CD4-positive, alpha-beta T cell (primary cell): ENCODE results near the gene NKD1. TPM values are rescaled to one million over a fixed set of nuclear protein-coding genes. Genes with fewer than 3 reads are reported as not detected.

Experiments used
- ATAC-seq: fragments of 200-7000 bp; cut with Tn5 transposase; one replicate; pipeline ENCODE4 v1.10.0; 2022; ENCODE audit warnings: mild to moderate bottlenecking; ENCODE audit not compliant: poor library complexity
- CTCF ChIA-PET: fragments of 350-600 bp; sonication (Branson Sonifier 250); formaldehyde crosslinking; loops from one replicate; lab custom pipeline; 2021; ENCODE audit warnings: antibody characterized with exemption, inconsistent platforms; lab: Charles Lee
- POLR2A ChIA-PET: fragments of 350-600 bp; sonication (Branson Sonifier 250); formaldehyde crosslinking; loops from one replicate; lab custom pipeline; 2021; ENCODE audit warnings: antibody characterized with exemption, inconsistent platforms; lab: Charles Lee
- DNase-seq, 14 experiments: peaks; one replicate each; pipeline ENCODE4 v3.0.0-alpha.2; 2013 to 2020; ENCODE audit warnings: mixed read lengths in 2 of 14
- H3K27ac ChIP-seq, 2 donors: one replicate each; pipeline versions ENCODE4 v1.5.1 to v1.7.0; 2013; ENCODE audit warnings: low read length in 2 of 2, low read depth in 1 of 2, mild to moderate bottlenecking in 1 of 2
- H3K27me3 ChIP-seq, 2 experiments: 1 replicate in 1 of 2; 2 replicates in 1 of 2; pipeline versions ENCODE4 v1.6.1 to v1.7.0; 2013; ENCODE audit warnings: low read length in 2 of 2, control low read depth in 1 of 2, mild to moderate bottlenecking in 1 of 2, moderate library complexity in 1 of 2; ENCODE audit not compliant: insufficient read depth in 2 of 2, control insufficient read depth in 1 of 2
- H3K36me3 ChIP-seq: one replicate; pipeline ENCODE4 v1.6.1; 2013; ENCODE audit warnings: low read length, control low read depth; ENCODE audit not compliant: insufficient read depth
- H3K4me1 ChIP-seq: one replicate; pipeline ENCODE4 v1.6.1; 2013; ENCODE audit warnings: low read length, control low read depth; ENCODE audit not compliant: insufficient read depth
- H3K4me3 ChIP-seq: one replicate; pipeline ENCODE4 v1.5.1; 2013; ENCODE audit warnings: mild to moderate bottlenecking, low read length, moderate library complexity
- H3K9me3 ChIP-seq, 2 experiments: 1 replicate in 1 of 2; 2 replicates in 1 of 2; pipeline versions ENCODE4 v1.6.1 to v1.7.0; 2013; ENCODE audit warnings: low read length in 2 of 2, mild to moderate bottlenecking in 2 of 2, control low read depth in 1 of 2, moderate library complexity in 1 of 2; ENCODE audit not compliant: control insufficient read depth in 1 of 2, insufficient read depth in 1 of 2
- H3K27ac Mint-ChIP-seq: one replicate; pipeline ENCODE4 v1.8.0; 2020; ENCODE audit warnings: mixed read lengths
- H3K27me3 Mint-ChIP-seq: one replicate; pipeline ENCODE4 v1.8.0; 2021; ENCODE audit warnings: mixed read lengths
- H3K36me3 Mint-ChIP-seq: one replicate; pipeline ENCODE4 v1.8.0; 2021; ENCODE audit warnings: low read depth, mixed read lengths
- H3K4me1 Mint-ChIP-seq: one replicate; pipeline ENCODE4 v1.8.0; 2021; ENCODE audit warnings: low read depth, mixed read lengths
- H3K4me3 Mint-ChIP-seq: one replicate; pipeline ENCODE4 v1.8.0; 2020; ENCODE audit warnings: mild to moderate bottlenecking, mixed read lengths
- H3K9me3 Mint-ChIP-seq: one replicate; pipeline ENCODE4 v1.8.0; 2020; ENCODE audit warnings: mixed read lengths
- intact Hi-C, 2 experiments: fragments of 100-400 bp; cut with DNase I in 1 of 2; cut with micrococcal nuclease in 1 of 2; formaldehyde crosslinking; loops; one replicate each; pipeline versions ENCODE4 v1.15.1 to v1.9.0; 2023 to 2025; cut with DNase I, micrococcal nuclease
- total RNA-seq, 174 experiments: library from RNA in 2 of 174; stranded (reverse) in 2 of 174; gene quantifications; one replicate each; pipeline ENCODE4 v1.2.3 and lab custom pipeline; 2021 to 2026
- TF ChIP-seq, protein P1 (sequence below): fragments of 200-600 bp; IDR thresholded peaks from one replicate; pipeline ENCODE4 v1.8.0; 2022; ENCODE audit warnings: antibody characterized with exemption, mild to moderate bottlenecking

NKD1 gene
- total RNA-seq, 2 experiments from 2014 or later = 6.1 to 9.8 TPM

GRCh38 chr16:50607051-50607431 is 58.8 kb downstream of the NKD1 start:
- no peaks in the 10 kb centered on the region for H3K27me3 ChIP-seq
- H3K4me1 ChIP-seq = peaks cover 31% of the 10 kb centered on the region
- H3K9me3 ChIP-seq = no peaks in the 10 kb centered on the region
- intact Hi-C loops = no loop called here
- DNase-seq = no peak
- Mint-ChIP-seq H3K4me1 (peaks cover 42% of the 10 kb centered on the region), H3K27me3 (no peaks in the 10 kb centered on the region), H3K36me3 (peaks cover 10% of the 10 kb centered on the region), H3K27ac (peak overlapping the region; percentile 72), H3K9me3 (no peaks in the 10 kb centered on the region), H3K4me3 (no peak overlapping the region)
- H3K4me3 ChIP-seq = no peak overlapping the region
- TF ChIP-seq, protein P1, sequence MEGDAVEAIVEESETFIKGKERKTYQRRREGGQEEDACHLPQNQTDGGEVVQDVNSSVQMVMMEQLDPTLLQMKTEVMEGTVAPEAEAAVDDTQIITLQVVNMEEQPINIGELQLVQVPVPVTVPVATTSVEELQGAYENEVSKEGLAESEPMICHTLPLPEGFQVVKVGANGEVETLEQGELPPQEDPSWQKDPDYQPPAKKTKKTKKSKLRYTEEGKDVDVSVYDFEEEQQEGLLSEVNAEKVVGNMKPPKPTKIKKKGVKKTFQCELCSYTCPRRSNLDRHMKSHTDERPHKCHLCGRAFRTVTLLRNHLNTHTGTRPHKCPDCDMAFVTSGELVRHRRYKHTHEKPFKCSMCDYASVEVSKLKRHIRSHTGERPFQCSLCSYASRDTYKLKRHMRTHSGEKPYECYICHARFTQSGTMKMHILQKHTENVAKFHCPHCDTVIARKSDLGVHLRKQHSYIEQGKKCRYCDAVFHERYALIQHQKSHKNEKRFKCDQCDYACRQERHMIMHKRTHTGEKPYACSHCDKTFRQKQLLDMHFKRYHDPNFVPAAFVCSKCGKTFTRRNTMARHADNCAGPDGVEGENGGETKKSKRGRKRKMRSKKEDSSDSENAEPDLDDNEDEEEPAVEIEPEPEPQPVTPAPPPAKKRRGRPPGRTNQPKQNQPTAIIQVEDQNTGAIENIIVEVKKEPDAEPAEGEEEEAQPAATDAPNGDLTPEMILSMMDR = no peak
- no peaks in the 10 kb centered on the region for H3K36me3 ChIP-seq
- ATAC-seq = no peak
- no peak overlapping the region for H3K27ac ChIP-seq
- CTCF ChIA-PET = no interaction called here
- POLR2A ChIA-PET = interaction anchor here (0.7 to 1.1 kb wide), 2 partner anchors 16 to 17 kb away, joined by 3 read pairs; no protein-coding TSS in a partner anchor

GRCh38 chr16:50607447-50607846 is 59.3 kb downstream of the NKD1 start:
- Histone ChIP-seq H3K9me3 (no peaks in the 10 kb centered on the region), H3K27ac (no peak overlapping the region), H3K36me3 (no peaks in the 10 kb centered on the region), H3K27me3 (no peaks in the 10 kb centered on the region), H3K4me1 (peaks cover 27% of the 10 kb centered on the region), H3K4me3 (no peak overlapping the region)
- intact Hi-C loops = no loop called here
- DNase-seq = no peak
- no peak overlapping the region for H3K4me3 Mint-ChIP-seq
- peaks cover 10% of the 10 kb centered on the region for H3K36me3 Mint-ChIP-seq
- H3K4me1 Mint-ChIP-seq = peaks cover 37% of the 10 kb centered on the region
- ChIA-PET CTCF (interaction anchor here (1.7 kb wide), 1 partner anchor 20 kb away, joined by 3 read pairs; no protein-coding TSS in a partner anchor), POLR2A (interaction anchor here (0.7 to 1.1 kb wide), 2 partner anchors 16 to 17 kb away, joined by 3 read pairs; no protein-coding TSS in a partner anchor)
- no peaks in the 10 kb centered on the region for H3K27me3 Mint-ChIP-seq
- TF ChIP-seq, protein P1 = no peak
- H3K9me3 Mint-ChIP-seq = no peaks in the 10 kb centered on the region
- ATAC-seq = no peak
- no peak overlapping the region for H3K27ac Mint-ChIP-seq

- Histone ChIP-seq H3K4me1 (peaks cover 20% of the 10 kb centered on the region), H3K27me3 (no peaks in the 10 kb centered on the region), H3K9me3 (no peaks in the 10 kb centered on the region), H3K36me3 (no peaks in the 10 kb centered on the region), H3K4me3 (no peak overlapping the region), H3K27ac (no peak overlapping the region)
- intact Hi-C loops = no loop called here
- Mint-ChIP-seq H3K36me3 (peaks cover 10% of the 10 kb centered on the region), H3K27ac (no peak overlapping the region), H3K9me3 (no peaks in the 10 kb centered on the region), H3K27me3 (no peaks in the 10 kb centered on the region), H3K4me1 (peaks cover 31% of the 10 kb centered on the region), H3K4me3 (no peak overlapping the region)
- ChIA-PET POLR2A (interaction anchor here (1.1 kb wide), 1 partner anchor 16 kb away, joined by 3 read pairs; no protein-coding TSS in a partner anchor), CTCF (interaction anchor here (0.9 to 1.7 kb wide), 2 partner anchors 19 to 57 kb away, joined by 3 read pairs; no protein-coding TSS in a partner anchor)
- no peak for DNase-seq
- TF ChIP-seq, protein P1 = no peak
- no peak for ATAC-seq
Observed at GRCh38 chr16:50607970-50608557, 59.9 kb downstream of the NKD1 start.
